CD14-positive monocyte (primary cell): ENCODE results near the gene UBE3A. TPM values are rescaled to one million over a fixed set of nuclear protein-coding genes. Genes with fewer than 3 reads are reported as not detected.

Experiments
- DNase-seq, 3 donors: peaks; one replicate each; pipeline ENCODE4 v3.0.0-alpha.2; 2011 to 2022
- H2AFZ ChIP-seq: 2 replicates; pipeline ENCODE4 v1.6.0; 2012; ENCODE audit warnings: mild to moderate bottlenecking, low read depth, low read length, inconsistent platforms; ENCODE audit not compliant: insufficient read depth, poor library complexity, severe bottlenecking
- H3K27ac ChIP-seq, 2 donors: 1 replicate in 1 of 2; 2 replicates in 1 of 2; pipeline ENCODE4 v1.5.1; 2012 to 2013; ENCODE audit warnings: low read length in 2 of 2, control low read depth in 1 of 2, inconsistent platforms in 1 of 2, low read depth in 1 of 2, mild to moderate bottlenecking in 1 of 2
- H3K27me3 ChIP-seq, 2 donors: one replicate each; pipeline versions ENCODE4 v1.6.0 to v1.6.1; 2011 to 2013; ENCODE audit warnings: low read length in 2 of 2; ENCODE audit not compliant: control insufficient read depth in 2 of 2, insufficient read depth in 2 of 2
- H3K36me3 ChIP-seq, 2 donors: replicated peaks in 1 of 2; 1 replicate in 1 of 2; 2 replicates in 1 of 2; pipeline versions ENCODE4 v1.5.1 to v1.6.1; 2012 to 2013; ENCODE audit warnings: low read length in 2 of 2, control low read depth in 1 of 2, inconsistent platforms in 1 of 2, mild to moderate bottlenecking in 1 of 2; ENCODE audit not compliant: insufficient read depth in 2 of 2, control insufficient read depth in 1 of 2
- H3K4me1 ChIP-seq, 2 donors: 1 replicate in 1 of 2; 2 replicates in 1 of 2; pipeline versions ENCODE4 v1.5.1 to v1.6.1; 2012 to 2013; ENCODE audit warnings: low read length in 2 of 2, control low read depth in 1 of 2, inconsistent platforms in 1 of 2, mild to moderate bottlenecking in 1 of 2, moderate library complexity in 1 of 2; ENCODE audit not compliant: insufficient read depth in 2 of 2, control insufficient read depth in 1 of 2
- H3K4me2 ChIP-seq: replicated peaks from 2 replicates; pipeline ENCODE3; 2012; ENCODE audit warnings: low read length, moderate library complexity, mild to moderate bottlenecking; ENCODE audit not compliant: poor library complexity, severe bottlenecking; ENCODE audit errors: extremely low read depth
- H3K4me3 ChIP-seq, 3 experiments: fragments of 200-600 bp in 1 of 3; sonication (generic) in 1 of 3; replicated peaks in 1 of 3; 1 replicate in 2 of 3; 2 replicates in 1 of 3; pipeline ENCODE4 v1.5.1; 2011 to 2013; ENCODE audit warnings: low read length in 3 of 3, mild to moderate bottlenecking in 3 of 3, control low read depth in 2 of 3, low read depth in 2 of 3, inconsistent platforms in 1 of 3, moderate library complexity in 1 of 3
- H3K79me2 ChIP-seq: 2 replicates; pipeline ENCODE4 v1.6.0; 2012; ENCODE audit warnings: mild to moderate bottlenecking, control low read depth, inconsistent platforms, low read length, moderate library complexity; ENCODE audit not compliant: insufficient read depth
- H3K9ac ChIP-seq: 2 replicates; pipeline ENCODE4 v1.6.0; 2017; ENCODE audit warnings: low read length, mild to moderate bottlenecking; ENCODE audit not compliant: insufficient read depth, poor library complexity, severe bottlenecking
- H3K9me3 ChIP-seq, 2 donors: replicated peaks in 1 of 2; 1 replicate in 1 of 2; 2 replicates in 1 of 2; pipeline versions ENCODE4 v1.5.1 to v1.6.1; 2012 to 2013; ENCODE audit warnings: low read length in 2 of 2, control low read depth in 1 of 2; ENCODE audit not compliant: control insufficient read depth in 1 of 2, insufficient read depth in 1 of 2
- H4K20me1 ChIP-seq: 2 replicates; pipeline ENCODE4 v1.6.0; 2012; ENCODE audit warnings: mild to moderate bottlenecking, low read length, control low read depth, moderate library complexity; ENCODE audit not compliant: insufficient read depth
- H3K27ac Mint-ChIP-seq, 7 donors: one replicate each; pipeline ENCODE4 v1.8.0; 2020; ENCODE audit warnings: mild to moderate bottlenecking in 7 of 7, mixed read lengths in 7 of 7, moderate library complexity in 6 of 7, inconsistent platforms in 2 of 7
- H3K27me3 Mint-ChIP-seq, 3 donors: one replicate each; pipeline ENCODE4 v1.8.0; 2021 to 2022; ENCODE audit warnings: low read depth in 3 of 3, mild to moderate bottlenecking in 3 of 3, mixed read lengths in 3 of 3, moderate library complexity in 3 of 3, inconsistent platforms in 1 of 3
- H3K36me3 Mint-ChIP-seq, 2 donors: one replicate each; pipeline ENCODE4 v1.8.0; 2020; ENCODE audit warnings: mixed read lengths in 2 of 2, inconsistent platforms in 1 of 2, mild to moderate bottlenecking in 1 of 2
- H3K4me1 Mint-ChIP-seq: one replicate; pipeline ENCODE4 v1.8.0; 2020; ENCODE audit warnings: mild to moderate bottlenecking, mixed read lengths
- H3K4me3 Mint-ChIP-seq, 2 donors: one replicate each; pipeline ENCODE4 v1.8.0; 2020; ENCODE audit warnings: mild to moderate bottlenecking in 2 of 2, mixed read lengths in 2 of 2, moderate library complexity in 1 of 2
- H3K9me3 Mint-ChIP-seq, 7 donors: one replicate each; pipeline ENCODE4 v1.8.0; 2020 to 2022; ENCODE audit warnings: mixed read lengths in 7 of 7, mild to moderate bottlenecking in 6 of 7, moderate library complexity in 6 of 7, inconsistent platforms in 2 of 7
- CTCF ChIP-seq: fragments of 200-600 bp; IDR thresholded peaks from one replicate; pipeline ENCODE4 v1.8.0; 2022; ENCODE audit warnings: antibody characterized with exemption, mild to moderate bottlenecking
- WGBS: methylation state at CpG from one replicate; pipeline ENCODE4 v1.1.5; 2013; ENCODE audit warnings: missing lambda C conversion rate; ENCODE audit not compliant: insufficient coverage; 5-methylcytosine and 5-hydroxymethylcytosine counted together
- intact Hi-C, 2 donors: fragments of 100-400 bp; cut with micrococcal nuclease; formaldehyde crosslinking; loops; one replicate each; pipeline versions ENCODE4 v1.15.0 to v1.15.1; 2023
- polyA plus RNA-seq, 3 donors: library from polyadenylated mRNA; depleted of rRNA in 1 of 3; unstranded in 2 of 3; stranded (reverse) in 1 of 3; fragments of 300-500 nt in 2 of 3; fragments of >200 nt in 1 of 3; fragmentation: Illumina TruSeq in 2 of 3; gene quantifications; 1 replicate in 2 of 3; 2 replicates in 1 of 3; pipeline ENCODE4 v1.2.3, GENCODE V29; 2012 to 2021

UBE3A gene
- polyA plus RNA-seq, 3 donors: 13.9 to 73.3 (median 54.5) TPM

- DNase-seq: no peak
- Histone ChIP-seq H4K20me1 (peaks cover 90% of the 10 kb centered on the region), H3K27me3 (no peaks in the 10 kb centered on the region), H3K79me2 (peaks cover 97% of the 10 kb centered on the region), H3K27ac (no peak overlapping the region), H3K9me3 (no peaks in the 10 kb centered on the region), H3K4me2 (no peak overlapping the region), H3K36me3 (no peaks in the 10 kb centered on the region), H3K4me1 (no peaks in the 10 kb centered on the region), H3K4me3 (no peak overlapping the region), H3K9ac (no peak overlapping the region), H2AFZ (no peak overlapping the region)
- WGBS: no CpG with 5 or more reads among the region's 3 CpGs
- Mint-ChIP-seq H3K4me3 (no peak overlapping the region), H3K4me1 (no peaks in the 10 kb centered on the region), H3K9me3 (peaks cover 2 to 7% (median 5%) of the 10 kb centered on the region in 7 donors), H3K36me3 (peaks cover 6 to 13% of the 10 kb centered on the region in 2 donors), H3K27ac (no peak overlapping the region), H3K27me3 (no peaks in the 10 kb centered on the region)
- TF ChIP-seq CTCF: no peak
- intact Hi-C loops: no loop called here
Observed at GRCh38 chr15:25426896-25427610, 11.8 kb downstream of the UBE3A start.

GRCh38 chr15:25424073-25424472, 14.8 kb downstream of the UBE3A start:
- no peaks in the 10 kb centered on the region for H3K4me1 ChIP-seq
- H4K20me1 ChIP-seq: peaks cover 81% of the 10 kb centered on the region
- no peak overlapping the region for H3K9ac ChIP-seq
- intact Hi-C loops: no loop called here
- H3K79me2 ChIP-seq: peaks cover 100% of the 10 kb centered on the region
- no peak for TF ChIP-seq CTCF
- Mint-ChIP-seq H3K36me3 (peaks cover 15 to 26% of the 10 kb centered on the region in 2 donors), H3K27ac (peak overlapping the region in 1 of 7 donors; percentile 35), H3K27me3 (no peaks in the 10 kb centered on the region), H3K4me3 (no peak overlapping the region), H3K9me3 (peaks cover 3 to 15% (median 12%) of the 10 kb centered on the region in 7 donors), H3K4me1 (no peaks in the 10 kb centered on the region)
- no peak for DNase-seq
- H3K4me3 ChIP-seq: no peak overlapping the region
- 100% methylated on average over 1 of the region's 1 CpG for WGBS
- no peak overlapping the region for H2AFZ ChIP-seq
- H3K9me3 ChIP-seq: peaks cover 4 to 14% of the 10 kb centered on the region in 2 donors
- H3K36me3 ChIP-seq: peaks cover 0 to 11% of the 10 kb centered on the region in 2 donors
- no peaks in the 10 kb centered on the region for H3K27me3 ChIP-seq
- H3K27ac ChIP-seq: no peak overlapping the region
- H3K4me2 ChIP-seq: no peak overlapping the region
